GM12891 (cell line): ENCODE results near the gene FUT6. TPM values are rescaled to one million over a fixed set of nuclear protein-coding genes. Genes with fewer than 3 reads are reported as not detected.
A peak's percentile ranks its signal among the peaks of the same experiment; 100 is the strongest.
"Not testable (repeated sequence)": the region's sequence is repeated elsewhere in the genome, so short reads cannot be mapped to it uniquely, and the experiment has no call there.

Source experiments
- DNase-seq: peaks from one replicate; pipeline ENCODE4 v3.0.0; 2011; ENCODE audit warnings: low spot score; ENCODE audit not compliant: insufficient read length
- FAIRE-seq: peaks from 2 replicates; lab custom pipeline; 2011; peaks lifted over from hg19 to GRCh38; lab: Jason Lieb, UNC
- PAX5 ChIP-seq: IDR thresholded peaks from 2 replicates; pipeline ENCODE4 v1.6.1; 2011; ENCODE audit warnings: low read length, moderate library complexity, mild to moderate bottlenecking; ENCODE audit not compliant: insufficient read depth, severe bottlenecking
- POLR2A ChIP-seq: IDR thresholded peaks from 2 replicates; pipeline ENCODE4 v1.6.1; 2011; ENCODE audit warnings: low read depth, low read length, control low read depth
- POLR2AphosphoS5 ChIP-seq: IDR thresholded peaks from 2 replicates; pipeline ENCODE4 v1.6.1; 2011; ENCODE audit warnings: low read depth, low read length, control low read depth
- POU2F2 ChIP-seq: IDR thresholded peaks from 2 replicates; pipeline ENCODE4 v1.6.1; 2011; ENCODE audit warnings: low read depth, mild to moderate bottlenecking, control low read depth, low read length, moderate library complexity
- SPI1 ChIP-seq: IDR thresholded peaks from 2 replicates; pipeline ENCODE4 v1.6.1; 2011; ENCODE audit warnings: low read depth, low read length, control low read depth
- TAF1 ChIP-seq: IDR thresholded peaks from 2 replicates; pipeline ENCODE4 v1.6.1; 2011; ENCODE audit warnings: low read depth, low read length, control low read depth
- polyA plus RNA-seq: library from polyadenylated mRNA; unstranded; fragments of >200 nt; gene quantifications from one replicate; pipeline ENCODE4 v1.2.1, GENCODE V29; 2012; ENCODE audit warnings: low read depth, missing spikeins, inconsistent platforms; ENCODE audit not compliant: missing spikeins

The FUT6 gene
- not detected for polyA plus RNA-seq

- DNase-seq (no peak), FAIRE-seq (no peak)
- TF ChIP-seq POLR2A (no peak), SPI1 (peak; percentile 13; the same call in 1 of the 2 replicates)
Measured at GRCh38 chr19:5839065-5840017, at the start of gene FUT6. Gene FUT6, minus strand, starts transcription at chr19:5839702. Its CDS starts 7,135 bp downstream, at chr19:5832567.

DNA sequence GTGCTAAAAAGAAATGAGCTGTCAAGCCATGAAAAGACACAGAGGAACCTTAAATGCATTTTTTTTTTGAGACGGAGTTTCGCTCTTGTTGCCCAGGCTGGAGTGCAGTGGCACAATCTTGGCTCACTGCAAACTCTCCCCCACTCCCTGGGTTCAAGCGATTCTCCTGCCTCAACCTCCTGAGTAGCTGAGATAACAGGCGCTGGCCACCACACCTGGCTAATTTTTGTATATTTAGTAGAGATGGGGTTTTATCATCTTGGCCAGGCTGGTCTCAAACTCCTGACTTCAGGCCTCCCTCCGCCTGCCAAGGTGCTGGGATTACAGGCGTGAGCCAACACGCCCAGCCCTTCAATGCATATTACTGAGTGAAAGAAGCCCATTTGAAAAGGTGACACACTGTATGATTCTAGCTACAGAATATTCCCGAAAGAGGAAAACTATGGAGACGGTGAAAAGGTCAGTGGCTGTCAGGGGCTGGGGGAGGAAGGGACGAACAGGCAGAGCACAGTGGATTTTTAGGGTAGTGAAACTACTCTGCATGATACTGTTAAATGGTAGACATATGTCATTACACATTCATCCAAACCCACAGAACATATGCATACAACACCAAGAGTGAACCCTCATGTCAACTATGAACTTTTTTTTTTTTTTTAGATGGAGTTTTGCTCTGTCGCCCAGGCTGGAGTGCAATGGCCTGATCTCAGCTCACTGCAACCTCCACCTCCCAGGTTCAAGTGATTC is 44.7 kb upstream of the FUT6 start:
- not testable (repeated sequence) for DNase-seq, FAIRE-seq

DNA sequence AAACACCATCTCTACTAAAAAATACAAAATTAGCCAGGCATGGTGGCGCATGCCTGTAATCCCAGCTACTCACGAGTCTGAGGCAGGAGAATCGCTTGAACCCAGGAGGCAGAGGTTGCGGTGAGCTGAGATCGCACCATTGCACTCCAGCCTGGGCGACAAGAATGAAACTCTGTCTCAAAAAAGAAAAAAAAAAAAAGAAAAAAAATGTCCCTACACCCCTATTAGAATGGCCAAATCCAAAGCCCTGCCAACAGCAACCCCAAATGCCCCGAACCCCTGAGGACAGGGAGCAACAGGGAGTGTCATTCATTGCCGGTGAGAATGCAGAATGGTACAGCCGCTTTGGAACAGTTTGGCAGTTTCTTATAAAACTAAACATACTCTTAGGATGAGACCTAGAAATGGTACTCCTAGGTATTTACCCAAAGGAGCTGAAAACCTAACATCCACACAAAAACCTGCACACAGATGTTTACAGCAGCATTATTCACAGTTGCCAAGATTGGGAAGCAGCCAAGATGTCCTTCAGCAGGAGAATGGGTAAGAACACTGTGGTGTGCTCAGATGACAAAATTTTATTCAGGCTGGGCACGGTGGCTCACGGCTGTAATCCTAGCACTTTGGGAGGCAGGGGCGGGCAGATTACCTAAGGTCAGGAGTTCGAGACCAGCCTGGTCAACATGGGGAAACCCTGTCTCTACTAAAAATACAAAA is 43.8 kb upstream of the FUT6 start:
- DNase-seq, FAIRE-seq: not testable (repeated sequence)

More for the DNA sequence above, 44.7 kb upstream of the FUT6 start:
- peak; percentile 88 for TF ChIP-seq SPI1

GRCh38 chr19:5882421-5882968 is 43.0 kb upstream of the FUT6 start:
- DNase-seq (no peak), FAIRE-seq (no peak)
- TF ChIP-seq SPI1 (no peak), PAX5 (no peak), POU2F2 (no peak), POLR2A (no peak), POLR2AphosphoS5 (no peak)

DNA sequence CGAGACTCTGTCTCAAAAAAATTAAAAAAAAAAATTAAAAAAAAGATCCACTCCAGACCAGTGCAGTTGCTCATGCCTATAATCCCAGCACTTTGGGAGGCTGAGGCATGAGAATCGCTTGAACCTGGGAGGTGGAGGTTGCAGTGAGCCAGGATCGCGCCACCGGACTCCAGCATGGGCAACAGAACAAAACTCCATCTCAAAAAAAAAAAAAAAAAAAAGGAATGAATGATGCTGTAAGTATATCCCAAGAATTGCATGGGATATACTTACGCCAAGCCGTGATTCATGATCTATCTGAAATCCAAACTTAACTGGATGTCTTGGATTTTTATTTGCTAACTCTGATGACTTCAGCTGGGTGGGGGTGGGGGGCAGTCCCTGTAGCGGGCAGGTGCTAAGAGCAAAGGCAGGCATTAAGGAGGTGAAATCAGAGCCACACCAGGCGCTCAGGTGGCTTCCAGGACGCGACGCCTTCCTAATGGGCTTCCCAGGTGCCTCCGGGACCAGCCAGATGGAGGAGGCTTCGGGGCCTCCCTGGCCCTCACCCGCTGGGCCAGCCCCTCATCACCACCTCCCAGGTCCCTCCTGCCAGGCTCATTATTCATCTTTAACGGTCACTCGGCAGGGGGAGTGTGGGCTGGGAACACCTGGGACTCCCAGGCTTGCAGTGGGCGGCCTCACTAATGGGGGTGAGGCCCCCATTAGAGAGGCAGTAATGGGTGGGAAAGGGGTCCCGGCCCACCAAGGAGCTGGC is 42.2 kb upstream of the FUT6 start:
- DNase-seq = no peak
- TF ChIP-seq TAF1 (no peak), POLR2A (no peak), POLR2AphosphoS5 (no peak)
- no peak for FAIRE-seq

- no peak for TF ChIP-seq POLR2AphosphoS5
- TF ChIP-seq TAF1 = no peak
- no peak for TF ChIP-seq PAX5
- TF ChIP-seq SPI1 = no peak
- no peak for TF ChIP-seq POLR2A
- TF ChIP-seq POU2F2 = no peak
- DNase-seq = no peak
- FAIRE-seq = no peak
Measured at GRCh38 chr19:5880604-5881078, 41.1 kb upstream of the FUT6 start.

GRCh38 chr19:5880196-5880595 is 40.7 kb upstream of the FUT6 start:
- FAIRE-seq (no peak), DNase-seq (no peak)
- no peak for TF ChIP-seq PAX5
- TF ChIP-seq POLR2AphosphoS5 = no peak
- TF ChIP-seq POLR2A = no peak
- no peak for TF ChIP-seq POU2F2
- TF ChIP-seq TAF1 = no peak
- TF ChIP-seq SPI1 = no peak

GRCh38 chr19:5877882-5878281 is 38.4 kb upstream of the FUT6 start:
- DNase-seq = no peak
- no peak for FAIRE-seq
- TF ChIP-seq SPI1 = no peak
- TF ChIP-seq POLR2AphosphoS5 = no peak
- no peak for TF ChIP-seq POU2F2
- TF ChIP-seq TAF1 = no peak
- no peak for TF ChIP-seq PAX5
- TF ChIP-seq POLR2A = no peak

DNA sequence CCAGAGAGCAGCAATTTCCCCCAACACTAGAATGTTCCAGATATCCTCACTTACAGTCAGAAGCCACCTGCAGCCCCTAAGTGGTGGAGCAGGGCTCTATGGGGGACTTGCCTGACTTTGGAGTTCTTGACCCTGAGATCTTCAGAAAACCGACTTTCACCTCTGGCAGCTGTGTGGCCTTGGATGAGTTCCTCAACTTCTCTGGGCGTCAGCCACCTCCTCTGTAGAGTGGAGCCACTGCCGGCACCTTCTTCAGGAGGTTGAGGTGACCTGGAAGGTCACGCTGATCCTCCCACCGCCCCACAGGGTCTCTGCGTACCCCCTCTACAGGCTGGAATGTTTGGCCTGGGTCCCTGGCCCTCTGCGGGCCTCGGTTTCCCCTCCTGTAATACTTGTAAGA is 37.9 kb upstream of the FUT6 start:
- no peak for TF ChIP-seq TAF1
- no peak for TF ChIP-seq POLR2A
- TF ChIP-seq POU2F2 = no peak
- TF ChIP-seq SPI1 = no peak
- no peak for TF ChIP-seq POLR2AphosphoS5
- TF ChIP-seq PAX5 = no peak
- no peak for DNase-seq
- no peak for FAIRE-seq

GRCh38 chr19:5874496-5874895 is 35.0 kb upstream of the FUT6 start:
- not testable (repeated sequence) for DNase-seq, FAIRE-seq
